Neural crest cell (in vitro differentiated cells): ENCODE measurements around the gene OR2G6. TPM values are rescaled to one million over a fixed set of nuclear protein-coding genes. Genes with fewer than 3 reads are reported as not detected.
"Not testable (repeated sequence)": the region's sequence is repeated elsewhere in the genome, so short reads cannot be mapped to it uniquely, and the experiment has no call there.

ENCODE experiments used
- DNase-seq: peaks from one replicate; pipeline ENCODE4 v3.0.0; 2021; ENCODE audit warnings: low read depth, mixed read lengths, low spot score
- H3K27ac Mint-ChIP-seq: one replicate; pipeline ENCODE4 v1.8.0; 2021; ENCODE audit warnings: mild to moderate bottlenecking, mixed read lengths; ENCODE audit not compliant: unreplicated experiment
- H3K27me3 Mint-ChIP-seq: 2 replicates; pipeline ENCODE4 v1.8.0; 2021; ENCODE audit warnings: low read depth, mild to moderate bottlenecking, mixed read lengths
- H3K36me3 Mint-ChIP-seq: 2 replicates; pipeline ENCODE4 v1.8.0; 2021; ENCODE audit warnings: low read depth, mild to moderate bottlenecking, mixed read lengths
- H3K4me1 Mint-ChIP-seq: 2 replicates; pipeline ENCODE4 v1.8.0; 2021; ENCODE audit warnings: mixed read lengths
- H3K4me3 Mint-ChIP-seq: one replicate; pipeline ENCODE4 v1.8.0; 2021; ENCODE audit warnings: mild to moderate bottlenecking, mixed read lengths
- H3K9me3 Mint-ChIP-seq: 2 replicates; pipeline ENCODE4 v1.8.0; 2021; ENCODE audit warnings: mixed read lengths
- long read RNA-seq: library from polyadenylated mRNA; unstranded; transcript quantifications from one replicate; pipeline ENCODE4 v2.0.0, GENCODE V29; 2020
- total RNA-seq: library from RNA; stranded (reverse); gene quantifications from 2 replicates; pipeline ENCODE4 v1.2.1, GENCODE V29; 2021
- TF ChIP-seq, protein P1 (sequence below): fragments of 200-600 bp; sonication (generic); conservative IDR thresholded peaks from 2 replicates; pipeline ENCODE4 v1.5.0; 2021; ENCODE audit warnings: antibody characterized with exemption, mild to moderate bottlenecking

The OR2G6 gene
- not detected in 2 replicates for total RNA-seq
- long read RNA-seq, result 0 reads

DNA sequence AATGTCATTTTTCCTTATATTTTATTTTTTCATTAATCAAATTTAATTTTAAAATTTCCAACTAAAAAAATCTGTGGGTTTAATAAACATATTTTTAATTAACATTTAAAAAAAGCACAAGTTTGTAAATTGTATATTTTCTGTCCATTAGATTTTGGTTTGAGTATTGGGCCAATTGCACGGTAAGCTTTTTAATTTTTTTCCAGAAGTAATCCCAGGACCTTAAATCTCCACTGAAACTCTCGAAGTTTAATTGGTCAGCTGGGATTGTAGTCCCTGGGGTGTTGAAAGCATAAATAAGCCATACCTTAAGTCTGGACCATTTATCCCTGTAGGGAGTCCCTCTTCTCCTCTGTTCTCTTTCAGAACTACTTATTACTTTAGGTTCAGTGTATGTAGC, at the start of gene OR2G6:
Gene OR2G6, plus strand, starts transcription at position 301 of the 400 bp plus-strand sequence. CDS start 13,574 bp downstream, outside the sequence.
- not testable (repeated sequence) for H3K27me3 Mint-ChIP-seq, H3K4me1 Mint-ChIP-seq, DNase-seq, H3K36me3 Mint-ChIP-seq, H3K27ac Mint-ChIP-seq, H3K9me3 Mint-ChIP-seq, H3K4me3 Mint-ChIP-seq

DNA sequence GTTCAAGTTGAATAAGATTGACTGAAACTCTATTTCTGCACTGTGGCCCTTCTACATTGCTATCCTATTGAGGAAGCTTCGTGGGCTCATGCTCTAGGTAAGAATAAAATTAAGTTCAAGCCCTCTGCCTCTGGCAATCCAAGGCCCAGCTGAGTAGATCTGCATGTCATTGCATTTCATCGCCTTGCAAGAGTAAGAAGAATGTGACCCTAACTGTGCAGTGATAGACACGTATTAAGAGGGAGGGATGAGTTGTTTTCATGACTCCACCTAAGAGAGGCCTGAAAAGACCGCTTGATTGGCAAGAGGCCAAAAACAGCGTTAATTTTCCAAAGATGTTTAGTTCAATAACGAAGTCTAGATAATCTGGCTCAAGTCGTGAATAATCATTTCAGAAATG, 48.8 kb upstream of the OR2G6 start:
- H3K4me1 Mint-ChIP-seq, H3K4me3 Mint-ChIP-seq, H3K36me3 Mint-ChIP-seq, H3K27ac Mint-ChIP-seq, H3K9me3 Mint-ChIP-seq, DNase-seq, H3K27me3 Mint-ChIP-seq: not testable (repeated sequence)

DNA sequence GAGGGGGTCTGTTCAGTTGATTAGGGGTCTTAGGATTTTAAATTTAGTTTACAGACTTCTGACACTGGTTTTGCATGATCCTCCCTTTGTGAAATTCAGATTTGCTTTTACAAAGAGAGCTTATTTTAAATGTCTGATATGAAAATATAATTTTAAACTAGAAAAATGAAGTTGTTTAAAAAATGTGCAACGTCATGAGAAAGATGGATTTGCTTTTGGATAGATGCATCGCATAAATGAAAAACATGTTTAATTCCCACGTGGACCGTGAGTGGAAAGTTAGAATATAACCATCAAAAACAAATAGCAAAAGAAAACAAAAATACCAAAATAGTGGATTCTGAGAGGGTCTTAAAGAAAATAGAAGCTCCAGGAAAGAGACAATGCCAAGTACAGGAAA, 36.7 kb upstream of the OR2G6 start:
- Mint-ChIP-seq H3K27ac (no peak overlapping the region), H3K4me1 (no peaks in the 10 kb centered on the region), H3K4me3 (no peak overlapping the region), H3K36me3 (peaks cover 2% of the 10 kb centered on the region), H3K27me3 (no peaks in the 10 kb centered on the region), H3K9me3 (peaks cover 12% of the 10 kb centered on the region)
- no peak for DNase-seq
- TF ChIP-seq, protein P1, sequence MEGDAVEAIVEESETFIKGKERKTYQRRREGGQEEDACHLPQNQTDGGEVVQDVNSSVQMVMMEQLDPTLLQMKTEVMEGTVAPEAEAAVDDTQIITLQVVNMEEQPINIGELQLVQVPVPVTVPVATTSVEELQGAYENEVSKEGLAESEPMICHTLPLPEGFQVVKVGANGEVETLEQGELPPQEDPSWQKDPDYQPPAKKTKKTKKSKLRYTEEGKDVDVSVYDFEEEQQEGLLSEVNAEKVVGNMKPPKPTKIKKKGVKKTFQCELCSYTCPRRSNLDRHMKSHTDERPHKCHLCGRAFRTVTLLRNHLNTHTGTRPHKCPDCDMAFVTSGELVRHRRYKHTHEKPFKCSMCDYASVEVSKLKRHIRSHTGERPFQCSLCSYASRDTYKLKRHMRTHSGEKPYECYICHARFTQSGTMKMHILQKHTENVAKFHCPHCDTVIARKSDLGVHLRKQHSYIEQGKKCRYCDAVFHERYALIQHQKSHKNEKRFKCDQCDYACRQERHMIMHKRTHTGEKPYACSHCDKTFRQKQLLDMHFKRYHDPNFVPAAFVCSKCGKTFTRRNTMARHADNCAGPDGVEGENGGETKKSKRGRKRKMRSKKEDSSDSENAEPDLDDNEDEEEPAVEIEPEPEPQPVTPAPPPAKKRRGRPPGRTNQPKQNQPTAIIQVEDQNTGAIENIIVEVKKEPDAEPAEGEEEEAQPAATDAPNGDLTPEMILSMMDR, result no peak

DNA sequence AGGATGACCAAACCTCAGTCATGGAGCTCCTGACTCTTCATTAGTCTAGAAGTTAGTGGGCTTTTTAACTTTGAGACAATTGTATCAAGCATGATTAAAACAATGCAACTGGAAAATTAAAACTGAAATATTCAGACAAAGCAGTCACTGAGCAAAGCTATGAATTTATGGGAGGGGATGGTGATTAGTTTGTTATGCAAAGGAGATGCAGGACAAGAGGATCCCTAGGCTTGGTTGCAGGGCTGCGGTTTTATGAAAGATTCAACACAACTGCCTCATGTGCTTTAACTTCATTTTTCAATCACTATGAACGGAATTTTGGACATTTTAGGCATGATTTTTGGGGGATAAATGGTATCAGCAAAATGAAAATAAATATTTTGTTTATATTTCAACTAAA, 35.8 kb upstream of the OR2G6 start:
- H3K4me3 Mint-ChIP-seq, DNase-seq, H3K9me3 Mint-ChIP-seq: not testable (repeated sequence)

DNA sequence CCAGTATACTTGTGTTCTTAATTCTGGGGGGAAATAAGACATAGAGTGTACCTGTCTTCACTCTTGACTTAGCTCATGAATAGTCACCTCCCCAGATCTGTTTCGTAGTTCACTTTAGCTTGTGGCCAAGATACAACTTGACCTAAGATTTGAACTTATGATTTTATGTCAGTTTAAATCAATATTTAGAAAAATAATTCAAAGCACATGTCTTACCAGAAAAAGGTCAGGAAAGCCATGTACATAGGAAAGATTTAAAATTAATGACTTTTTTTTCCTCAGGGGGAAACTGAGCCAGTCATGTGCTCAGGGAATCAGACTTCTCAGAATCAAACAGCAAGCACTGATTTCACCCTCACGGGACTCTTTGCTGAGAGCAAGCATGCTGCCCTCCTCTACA, 34.8 kb upstream of the OR2G6 start, which contains the start of gene OR2T3:
Gene OR2T3, plus strand, starts transcription at position 301 of the 400 bp plus-strand sequence. Its CDS starts 0 bp downstream, at position 301.
- not testable (repeated sequence) for H3K9me3 Mint-ChIP-seq, H3K36me3 Mint-ChIP-seq, DNase-seq, H3K27ac Mint-ChIP-seq, H3K27me3 Mint-ChIP-seq, H3K4me1 Mint-ChIP-seq, H3K4me3 Mint-ChIP-seq

More for the DNA sequence above, 35.8 kb upstream of the OR2G6 start:
- not testable (repeated sequence) for H3K27ac Mint-ChIP-seq, H3K27me3 Mint-ChIP-seq, H3K36me3 Mint-ChIP-seq, H3K4me1 Mint-ChIP-seq

DNA sequence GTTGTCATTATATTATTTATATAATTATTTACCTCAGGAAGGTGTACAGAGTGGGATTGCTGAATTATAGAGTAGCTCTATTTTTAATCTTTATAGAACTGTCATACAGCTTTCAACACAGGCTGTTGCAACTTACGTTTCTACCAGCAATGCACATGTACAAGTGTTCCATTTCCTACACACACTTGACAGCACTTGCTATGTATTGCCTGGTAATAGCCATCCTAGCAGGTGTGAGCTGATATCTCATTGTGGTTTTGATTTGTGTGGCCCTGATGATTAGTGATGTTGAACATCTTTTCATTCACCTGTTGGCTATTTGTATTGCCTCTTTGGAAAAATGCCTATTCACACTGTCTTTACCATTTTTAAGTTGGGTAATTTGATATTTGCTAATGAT, 32.2 kb upstream of the OR2G6 start:
- not testable (repeated sequence) for DNase-seq, H3K27me3 Mint-ChIP-seq, H3K4me1 Mint-ChIP-seq

DNA sequence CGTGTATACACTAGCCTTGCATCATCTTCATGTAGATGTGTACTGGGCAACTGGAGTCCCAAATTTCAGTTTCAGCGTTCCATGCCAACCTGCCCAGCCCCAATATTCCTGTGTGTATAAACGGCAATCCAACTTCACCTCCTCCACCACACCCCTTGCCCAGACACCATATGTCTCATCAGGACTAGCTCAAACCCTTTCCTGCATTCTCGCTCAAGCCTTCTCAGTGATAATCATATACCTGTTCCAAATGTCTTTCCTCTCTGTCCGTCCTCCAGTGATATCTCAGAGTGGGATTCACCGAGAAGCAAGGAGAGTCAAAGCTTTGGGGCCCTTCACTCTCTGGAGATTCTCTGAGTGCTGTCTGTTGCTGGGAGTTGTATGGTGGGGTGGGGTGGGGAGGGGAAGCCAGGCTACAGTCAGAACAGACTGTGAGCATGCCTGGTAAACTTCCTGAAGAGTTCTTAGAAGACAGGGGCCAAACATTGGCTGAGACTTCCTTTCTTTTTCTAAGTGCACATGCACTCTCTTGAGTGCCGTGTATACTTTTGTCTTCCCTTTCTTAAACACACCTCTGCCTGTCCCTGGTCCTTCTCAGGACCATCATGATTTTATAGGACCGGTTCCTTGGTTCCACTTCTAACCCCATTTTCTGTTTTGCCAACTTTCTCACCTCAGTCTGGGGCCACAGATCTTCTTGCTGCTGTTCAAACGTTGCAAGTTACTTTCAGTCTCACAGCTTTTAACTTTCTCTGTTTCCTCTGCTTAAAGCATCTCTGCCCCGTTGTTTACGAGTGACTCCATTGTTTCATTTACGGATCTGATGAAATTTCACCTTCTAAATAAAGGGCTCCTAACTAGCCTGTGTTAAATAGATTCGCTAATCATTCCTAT, 25.9 kb upstream of the OR2G6 start:
- not testable (repeated sequence) for H3K9me3 Mint-ChIP-seq, H3K27ac Mint-ChIP-seq, H3K27me3 Mint-ChIP-seq, H3K4me3 Mint-ChIP-seq, DNase-seq, H3K4me1 Mint-ChIP-seq, H3K36me3 Mint-ChIP-seq

More for the DNA sequence above, 32.2 kb upstream of the OR2G6 start:
- H3K27ac Mint-ChIP-seq, H3K36me3 Mint-ChIP-seq, H3K4me3 Mint-ChIP-seq, H3K9me3 Mint-ChIP-seq: not testable (repeated sequence)

DNA sequence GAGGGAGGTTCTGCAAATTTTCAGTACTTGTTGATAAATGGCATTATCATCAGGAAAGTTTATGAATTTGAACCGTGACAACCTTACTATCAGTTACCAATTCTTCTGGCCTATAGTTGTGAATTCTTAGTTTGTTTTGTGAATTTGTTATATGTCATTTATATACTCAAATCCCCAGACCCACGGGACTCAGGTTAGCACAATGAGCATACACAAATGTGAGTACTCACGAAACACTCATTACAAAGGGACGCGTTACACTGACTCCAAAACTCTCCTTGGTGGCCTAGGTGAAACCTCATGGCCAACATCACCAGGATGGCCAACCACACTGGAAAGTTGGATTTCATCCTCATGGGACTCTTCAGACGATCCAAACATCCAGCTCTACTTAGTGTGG, 19.6 kb upstream of the OR2G6 start, which contains the start of gene OR2T5:
Gene OR2T5, plus strand, starts transcription at position 301 of the 400 bp plus-strand sequence. Its CDS starts 0 bp downstream, at position 301.
- not testable (repeated sequence) for H3K4me3 Mint-ChIP-seq, H3K4me1 Mint-ChIP-seq, H3K27ac Mint-ChIP-seq, H3K9me3 Mint-ChIP-seq, H3K36me3 Mint-ChIP-seq, DNase-seq, H3K27me3 Mint-ChIP-seq

DNA sequence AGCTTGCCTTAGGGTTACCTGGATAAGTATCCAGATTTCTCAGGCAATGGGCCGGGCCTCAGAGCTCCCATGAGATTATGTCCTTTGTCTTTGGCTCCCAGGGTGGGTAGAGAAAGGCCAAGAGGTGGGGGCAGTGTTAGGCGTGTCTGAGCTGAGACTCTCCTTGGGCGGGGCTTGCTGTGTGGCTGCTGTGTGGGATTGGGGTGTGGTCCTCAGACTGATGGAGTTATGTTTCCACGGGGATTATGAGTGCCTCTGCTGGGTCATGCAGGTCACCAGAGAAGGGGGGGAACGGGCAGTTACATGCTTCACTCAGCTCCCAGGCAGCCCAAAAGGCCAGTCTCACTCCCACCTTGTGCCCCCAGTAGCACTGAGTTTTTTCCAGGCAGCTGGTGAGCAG, 11.2 kb upstream of the OR2G6 start:
- DNase-seq, H3K9me3 Mint-ChIP-seq, H3K4me1 Mint-ChIP-seq, H3K4me3 Mint-ChIP-seq, H3K27ac Mint-ChIP-seq, H3K27me3 Mint-ChIP-seq, H3K36me3 Mint-ChIP-seq: not testable (repeated sequence)

DNA sequence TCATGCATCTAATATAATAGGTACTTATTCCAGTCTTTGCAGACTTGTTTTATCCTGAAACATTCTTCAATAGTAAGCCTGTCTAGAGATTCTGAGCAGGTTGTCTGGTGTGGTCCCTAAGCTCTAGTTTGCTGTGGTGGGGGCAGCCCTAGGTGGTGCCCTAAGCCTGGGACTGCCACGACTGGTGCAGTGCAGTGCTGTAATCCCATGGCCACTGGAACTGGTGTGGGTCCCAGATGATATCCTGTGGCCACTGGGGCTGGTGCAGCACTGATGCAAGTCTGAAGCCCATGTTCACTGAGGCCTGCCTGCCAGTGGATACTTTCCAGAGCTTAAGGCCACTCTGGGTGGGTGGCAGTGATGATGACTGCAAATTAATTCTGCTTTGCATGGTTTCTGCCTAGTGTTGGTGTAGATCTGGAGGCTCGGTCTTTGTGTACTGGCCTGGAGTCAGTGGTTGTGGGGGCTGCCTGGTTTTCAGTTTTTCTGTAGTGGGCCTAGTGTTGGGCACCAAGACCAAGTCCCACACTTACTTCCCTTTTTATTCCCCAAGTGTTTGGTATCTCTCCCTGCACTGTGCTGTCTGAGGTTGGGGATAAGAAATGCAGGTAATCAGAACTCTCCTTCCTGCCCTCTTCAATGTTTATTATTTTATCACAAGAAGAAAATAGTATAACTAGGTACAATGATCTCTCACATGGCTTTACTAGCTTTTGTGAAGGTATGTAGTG, 7.4 kb upstream of the OR2G6 start:
- H3K4me3 Mint-ChIP-seq, H3K9me3 Mint-ChIP-seq, H3K27ac Mint-ChIP-seq, H3K27me3 Mint-ChIP-seq, DNase-seq, H3K36me3 Mint-ChIP-seq, H3K4me1 Mint-ChIP-seq: not testable (repeated sequence)

DNA sequence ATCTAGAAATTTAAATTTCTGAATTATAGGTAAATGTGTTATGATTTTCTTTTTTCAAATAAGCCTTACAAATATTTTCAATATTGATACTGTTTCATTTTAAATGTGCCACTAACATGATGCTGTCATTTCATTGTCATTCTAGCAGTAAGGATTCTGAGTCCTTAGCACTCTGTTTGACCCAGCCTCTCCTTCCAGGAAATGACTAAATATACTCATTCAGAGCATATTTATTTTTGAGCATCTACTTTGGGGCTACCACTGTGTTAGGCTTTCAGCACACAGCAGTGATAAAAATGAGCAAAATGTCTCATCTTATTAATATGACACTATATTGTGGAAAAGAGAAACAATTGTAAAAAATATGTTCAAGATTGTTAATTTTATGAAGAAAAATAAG, 2.3 kb downstream of the OR2G6 start:
- not testable (repeated sequence) for H3K4me1 Mint-ChIP-seq, H3K9me3 Mint-ChIP-seq, H3K4me3 Mint-ChIP-seq, H3K27ac Mint-ChIP-seq, DNase-seq, H3K27me3 Mint-ChIP-seq, H3K36me3 Mint-ChIP-seq
